ENCODE data around the gene ISM1. TPM values are rescaled to one million over a fixed set of nuclear protein-coding genes. Genes with fewer than 3 reads are reported as not detected.
A peak's percentile ranks its signal among the peaks of the same experiment; 100 is the strongest.

Gene ISM1
- not detected for polyA plus RNA-seq (2012; ENCODE audit: insufficient read depth, insufficient read length, low read depth)

DNA sequence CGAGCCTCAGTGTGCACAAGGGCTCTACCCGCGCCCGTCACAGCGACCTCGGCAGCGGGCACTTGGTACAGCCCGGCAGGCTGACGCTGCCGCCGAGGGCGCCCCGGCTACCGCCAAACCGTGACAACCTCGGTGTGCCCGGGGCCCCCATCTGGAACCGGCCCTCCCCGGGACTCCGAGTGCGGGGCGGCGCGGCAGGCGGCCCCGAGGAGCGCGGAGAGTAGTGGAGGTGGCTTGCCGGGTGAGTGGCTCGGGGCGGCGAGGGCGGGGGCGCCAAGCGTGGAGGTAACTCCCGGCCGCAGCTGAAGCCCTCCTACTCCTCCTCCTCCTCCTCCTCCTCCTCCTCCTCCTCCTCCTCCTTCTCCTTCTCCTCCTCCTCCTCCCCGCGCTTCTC lies at the start of gene ISM1:
Gene ISM1, plus strand, starts transcription at position 371 of the 394 bp plus-strand sequence. CDS start 503 bp downstream, outside the sequence.
- DNase-seq: peak; percentile 12
- H3K9me3 ChIP-seq: no peaks in the 10 kb centered on the region
- no peaks in the 10 kb centered on the region for H3K4me1 ChIP-seq
- H3K36me3 ChIP-seq: no peaks in the 10 kb centered on the region
- H3K27me3 ChIP-seq: peaks cover 74% of the 10 kb centered on the region
- no peak for TF ChIP-seq CTCF (IDR thresholded peaks at IDR 0.05; ENCODE audit: low read depth, low read length)
- no peak within 1 kb of the TSS for H3K4me3 ChIP-seq (ENCODE audit: low read depth, low read length)

- H3K4me3 ChIP-seq (ENCODE audit: low read depth, low read length): no peak overlapping the region
- no peaks in the 10 kb centered on the region for H3K36me3 ChIP-seq
- H3K9me3 ChIP-seq: no peaks in the 10 kb centered on the region
- H3K4me1 ChIP-seq: no peaks in the 10 kb centered on the region
- no peak for DNase-seq
- H3K27me3 ChIP-seq: no peaks in the 10 kb centered on the region
- no peak for TF ChIP-seq CTCF (IDR thresholded peaks at IDR 0.05; ENCODE audit: low read depth, low read length)
Observed at GRCh38 chr20:13173201-13173600, 47.9 kb upstream of the ISM1 start.

DNA sequence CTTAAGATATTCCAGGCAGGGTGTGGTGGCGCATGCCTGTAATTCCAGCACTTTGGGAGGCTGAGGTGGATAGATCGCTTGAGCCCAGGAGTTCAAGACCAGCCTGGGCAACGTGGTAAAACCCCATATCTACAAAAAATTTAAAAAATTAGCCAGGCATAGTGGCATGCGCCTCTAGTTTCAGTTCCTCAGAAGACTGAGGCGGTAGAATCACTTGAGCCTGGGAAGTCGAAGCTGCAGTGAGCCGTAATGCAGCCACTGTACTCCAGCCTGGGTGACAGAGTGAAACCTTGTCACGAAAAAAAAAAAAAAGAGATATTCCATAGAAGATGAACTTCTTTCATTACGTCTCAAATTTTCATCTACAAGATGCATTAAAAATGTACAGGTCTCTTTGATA lies 46.7 kb upstream of the ISM1 start:
- H3K4me1 ChIP-seq: no peaks in the 10 kb centered on the region
- no peak for DNase-seq
- H3K27me3 ChIP-seq: no peaks in the 10 kb centered on the region
- no peaks in the 10 kb centered on the region for H3K36me3 ChIP-seq
- no peak overlapping the region for H3K4me3 ChIP-seq (ENCODE audit: low read depth, low read length)
- no peaks in the 10 kb centered on the region for H3K9me3 ChIP-seq
- TF ChIP-seq CTCF (IDR thresholded peaks at IDR 0.05; ENCODE audit: low read depth, low read length): no peak

DNA sequence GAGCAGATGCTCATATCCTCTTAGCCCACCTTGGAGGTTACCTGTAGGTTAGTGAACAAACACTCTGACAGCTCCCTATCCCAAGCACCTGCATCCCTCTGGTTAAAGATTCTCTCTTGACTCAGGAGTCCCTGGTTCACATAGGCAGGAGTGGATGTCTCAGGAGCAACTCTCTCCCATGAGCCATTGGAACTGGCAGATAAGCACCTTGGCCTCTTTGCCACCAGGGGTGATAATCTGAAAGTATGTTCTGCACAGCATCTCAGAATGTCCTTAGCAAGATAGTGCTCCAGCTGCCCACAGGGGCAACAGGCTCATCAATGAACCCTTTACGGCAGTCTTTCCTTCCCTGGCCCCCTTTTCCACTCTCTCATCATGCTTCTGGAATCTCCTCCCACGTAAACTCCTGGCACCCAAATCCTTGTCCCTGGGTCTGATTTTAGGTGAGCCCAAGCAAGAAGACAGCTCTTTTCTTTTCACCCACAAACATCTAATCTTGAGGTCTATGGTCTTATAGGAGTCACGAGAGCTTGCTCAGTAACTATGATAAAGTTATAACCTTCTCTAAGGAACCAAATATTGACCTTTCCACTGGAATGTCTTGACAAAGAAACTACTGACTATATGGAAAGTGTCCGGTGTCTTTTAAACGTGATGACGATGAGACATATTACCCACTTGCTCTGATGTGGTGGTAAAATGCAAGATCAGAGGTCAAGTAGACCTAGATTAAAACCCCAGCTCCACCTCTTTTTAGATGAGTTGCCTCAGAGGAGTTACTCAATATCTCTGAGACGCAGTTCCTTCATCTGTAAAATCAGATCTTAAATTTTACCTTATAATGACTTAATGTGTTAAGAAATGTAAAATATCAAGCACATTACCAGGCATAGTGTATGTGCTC lies 39.8 kb upstream of the ISM1 start:
- Histone ChIP-seq H3K36me3 (no peaks in the 10 kb centered on the region), H3K4me1 (no peaks in the 10 kb centered on the region), H3K27me3 (no peaks in the 10 kb centered on the region), H3K9me3 (no peaks in the 10 kb centered on the region), H3K4me3 (ENCODE audit: low read depth, low read length) (no peak overlapping the region)
- DNase-seq: no peak
- no peak for TF ChIP-seq CTCF (IDR thresholded peaks at IDR 0.05; ENCODE audit: low read depth, low read length)

GRCh38 chr20:13183005-13183404 lies 38.1 kb upstream of the ISM1 start:
- DNase-seq: no peak
- H3K9me3 ChIP-seq: no peaks in the 10 kb centered on the region
- no peak for TF ChIP-seq CTCF (IDR thresholded peaks at IDR 0.05; ENCODE audit: low read depth, low read length)

More at GRCh38 chr20:13183005-13183404, 38.1 kb upstream of the ISM1 start:
- Histone ChIP-seq H3K27me3 (no peaks in the 10 kb centered on the region), H3K4me1 (no peaks in the 10 kb centered on the region), H3K4me3 (ENCODE audit: low read depth, low read length) (no peak overlapping the region), H3K36me3 (no peaks in the 10 kb centered on the region)

All from BE2C (cell line).